GM10248 (cell line): ENCODE data around the gene PRR18.

Source experiments
- CTCF ChIA-PET: fragments of 300-600 bp; sonication (Branson Sonifier 250); formaldehyde crosslinking; extraction: SDS; loops from one replicate; lab custom pipeline; 2021; ENCODE audit warnings: antibody characterized with exemption; lab: Yijun Ruan, JAX
- POLR2A ChIA-PET: fragments of 350-650 bp; sonication (Branson Sonifier 250); formaldehyde crosslinking; extraction: SDS; loops from one replicate; lab custom pipeline; 2020; ENCODE audit warnings: antibody characterized with exemption; lab: Yijun Ruan, JAX
- DNase-seq: peaks from one replicate; pipeline ENCODE4 v3.0.0; 2012; ENCODE audit errors: extremely low spot score
- TF ChIP-seq, protein P1 (sequence below): IDR thresholded peaks from 2 replicates; pipeline ENCODE4 v1.5.1; 2012; ENCODE audit warnings: mild to moderate bottlenecking, low read depth; ENCODE audit errors: extremely low read depth, missing control alignments, control extremely low read depth

Gene PRR18

DNA sequence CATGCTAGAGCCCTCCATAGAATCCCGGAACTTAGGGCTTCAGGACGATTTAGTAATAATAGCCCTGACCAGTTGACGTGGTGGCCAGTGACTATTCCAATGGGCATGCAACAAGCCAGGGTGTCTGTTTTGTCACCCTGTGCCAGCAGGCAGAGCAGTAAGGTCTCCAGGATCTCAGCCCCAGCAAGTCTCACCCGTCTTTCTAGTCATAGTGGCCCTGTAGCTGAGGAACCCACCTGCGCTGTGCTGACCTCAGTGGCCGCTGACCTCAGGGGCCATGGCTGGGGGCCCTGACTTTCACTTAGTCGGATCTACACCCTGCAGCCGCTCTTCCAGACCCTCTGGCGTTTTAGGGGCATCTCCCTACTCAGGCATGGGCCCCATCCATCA lies 36.8 kb downstream of the PRR18 start:
- TF ChIP-seq, protein P1, sequence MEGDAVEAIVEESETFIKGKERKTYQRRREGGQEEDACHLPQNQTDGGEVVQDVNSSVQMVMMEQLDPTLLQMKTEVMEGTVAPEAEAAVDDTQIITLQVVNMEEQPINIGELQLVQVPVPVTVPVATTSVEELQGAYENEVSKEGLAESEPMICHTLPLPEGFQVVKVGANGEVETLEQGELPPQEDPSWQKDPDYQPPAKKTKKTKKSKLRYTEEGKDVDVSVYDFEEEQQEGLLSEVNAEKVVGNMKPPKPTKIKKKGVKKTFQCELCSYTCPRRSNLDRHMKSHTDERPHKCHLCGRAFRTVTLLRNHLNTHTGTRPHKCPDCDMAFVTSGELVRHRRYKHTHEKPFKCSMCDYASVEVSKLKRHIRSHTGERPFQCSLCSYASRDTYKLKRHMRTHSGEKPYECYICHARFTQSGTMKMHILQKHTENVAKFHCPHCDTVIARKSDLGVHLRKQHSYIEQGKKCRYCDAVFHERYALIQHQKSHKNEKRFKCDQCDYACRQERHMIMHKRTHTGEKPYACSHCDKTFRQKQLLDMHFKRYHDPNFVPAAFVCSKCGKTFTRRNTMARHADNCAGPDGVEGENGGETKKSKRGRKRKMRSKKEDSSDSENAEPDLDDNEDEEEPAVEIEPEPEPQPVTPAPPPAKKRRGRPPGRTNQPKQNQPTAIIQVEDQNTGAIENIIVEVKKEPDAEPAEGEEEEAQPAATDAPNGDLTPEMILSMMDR, result no peak
- no peak for DNase-seq
- CTCF ChIA-PET, result interaction anchor here (1.0 to 3.1 kb wide), 5 partner anchors 8 to 130 kb away, joined by 3 to 13 read pairs (median 3); no protein-coding TSS in a partner anchor
- POLR2A ChIA-PET, result no interaction called here

DNA sequence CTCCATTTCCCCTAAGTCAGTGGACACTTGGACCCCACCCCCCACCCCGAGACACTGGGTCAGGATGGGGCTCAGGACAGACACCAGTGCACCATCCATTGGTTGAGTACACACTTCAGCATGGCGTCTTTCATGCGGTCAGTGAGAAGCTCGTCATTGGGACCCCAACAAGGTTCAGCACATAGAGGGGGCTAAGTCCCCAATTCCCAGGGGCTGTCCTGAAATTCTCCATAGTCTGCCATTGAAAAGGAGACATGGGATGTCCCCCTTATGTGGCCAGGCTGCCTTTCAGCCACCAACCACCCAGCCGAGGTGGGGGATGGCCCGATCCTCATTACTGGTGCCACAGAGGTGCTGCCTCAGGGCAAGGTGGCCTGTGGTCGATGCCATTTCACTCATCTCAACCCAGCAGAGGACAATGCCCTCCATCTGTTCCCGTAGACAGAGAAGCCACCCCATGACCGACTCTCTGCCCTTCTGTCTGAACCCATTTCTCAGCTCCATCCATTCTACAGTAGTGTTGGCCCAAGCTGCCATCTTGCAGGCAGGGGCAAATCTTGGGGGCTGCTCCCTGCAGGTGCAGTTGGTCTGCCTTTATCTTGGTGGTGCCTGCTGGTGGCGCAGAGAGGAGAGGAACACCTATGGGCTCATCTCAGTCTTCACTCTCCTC lies 37.4 kb downstream of the PRR18 start:
- ChIA-PET CTCF (interaction anchor here (0.9 to 3.1 kb wide), 5 partner anchors 9 to 130 kb away, joined by 3 to 13 read pairs (median 3); no protein-coding TSS in a partner anchor), POLR2A (no interaction called here)
- no peak for DNase-seq
- TF ChIP-seq, protein P1, result no peak

DNA sequence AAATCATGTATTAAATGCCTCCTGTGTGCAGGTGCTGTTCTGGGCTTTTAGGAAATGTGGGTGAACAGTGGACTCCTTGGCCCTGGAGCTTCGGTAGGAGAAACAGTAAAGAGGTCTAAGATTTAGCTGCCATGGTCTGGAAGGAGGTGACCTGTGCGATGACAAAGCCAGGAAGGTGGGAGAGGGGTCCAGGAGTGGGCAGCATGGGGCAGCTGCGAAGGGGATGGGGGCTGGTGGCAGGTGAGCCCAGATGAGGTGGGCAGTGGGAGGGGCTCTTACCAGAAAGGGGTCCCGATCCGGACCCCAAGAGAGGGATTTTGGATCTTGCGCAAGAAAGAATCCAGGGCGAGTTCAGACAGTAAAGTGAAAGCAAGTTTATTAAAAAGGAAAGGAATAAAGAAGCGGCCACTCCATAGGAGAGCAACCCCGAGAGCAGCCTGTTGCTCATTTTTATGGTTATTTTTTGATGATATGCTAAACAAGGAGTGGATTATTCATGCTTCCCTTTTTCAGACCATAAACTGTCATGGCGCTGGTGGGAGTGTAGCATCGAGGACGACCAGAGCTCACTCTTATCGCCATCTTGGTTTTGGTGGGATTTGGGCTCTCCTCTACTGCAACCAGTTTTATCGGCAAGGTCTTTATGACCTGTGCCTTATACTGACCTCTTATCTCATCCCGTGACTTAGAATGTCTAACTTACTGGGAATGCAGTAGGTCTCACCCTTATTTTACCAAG lies 38.7 kb downstream of the PRR18 start:
- no peak for DNase-seq
- ChIA-PET POLR2A (no interaction called here), CTCF (interaction anchor here (1.0 to 1.5 kb wide), 3 partner anchors 11 to 132 kb away, joined by 3 to 6 read pairs (median 4); no protein-coding TSS in a partner anchor)
- TF ChIP-seq, protein P1, result no peak

DNA sequence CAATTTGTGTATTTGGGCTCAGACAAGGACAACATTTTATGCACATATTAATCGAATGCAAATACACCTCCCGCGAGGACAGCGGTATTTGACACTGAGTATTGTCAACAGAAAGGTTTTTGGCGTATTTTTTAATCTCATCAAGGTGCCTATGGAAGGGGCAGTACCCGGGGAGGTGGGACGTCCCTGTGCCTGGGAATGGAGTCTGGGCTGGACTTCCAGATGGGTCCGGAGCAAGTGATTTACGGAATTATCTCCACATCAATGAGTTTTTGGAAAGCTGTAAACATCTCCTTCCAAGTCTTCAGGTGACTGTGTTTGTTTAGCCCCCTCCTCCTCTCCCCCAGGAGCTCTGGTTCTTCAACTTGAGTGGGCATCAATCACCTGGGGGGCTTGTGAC lies 39.8 kb downstream of the PRR18 start:
- POLR2A ChIA-PET, result no interaction called here
- CTCF ChIA-PET, result interaction anchor here (1.2 to 1.5 kb wide), 2 partner anchors 12 to 132 kb away, joined by 3 to 6 read pairs; no protein-coding TSS in a partner anchor
- TF ChIP-seq, protein P1, result no peak
- no peak for DNase-seq

DNA sequence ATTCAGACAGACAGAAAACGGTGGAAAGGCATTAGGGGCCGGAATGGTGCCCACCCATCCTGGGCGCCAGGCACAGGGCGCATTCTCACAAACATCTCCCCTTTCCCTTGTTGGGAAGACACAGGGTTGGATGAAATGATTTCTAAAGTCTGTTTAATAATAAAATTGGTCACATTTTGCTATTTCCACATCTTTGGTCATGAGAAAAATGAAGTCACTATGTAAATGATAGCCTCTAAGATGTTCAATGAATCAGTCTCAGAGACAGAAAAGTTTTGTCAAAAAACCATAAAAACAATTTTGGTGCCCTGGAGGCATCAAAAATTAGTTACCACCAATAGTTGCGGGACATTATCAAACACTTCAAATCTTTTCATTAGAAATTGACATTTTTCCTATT lies 40.7 kb downstream of the PRR18 start:
- no peak for DNase-seq
- ChIA-PET CTCF (interaction anchor here (1.5 kb wide), 1 partner anchor 133 kb away, joined by 6 read pairs; no protein-coding TSS in a partner anchor), POLR2A (no interaction called here)
- TF ChIP-seq, protein P1, result no peak

DNA sequence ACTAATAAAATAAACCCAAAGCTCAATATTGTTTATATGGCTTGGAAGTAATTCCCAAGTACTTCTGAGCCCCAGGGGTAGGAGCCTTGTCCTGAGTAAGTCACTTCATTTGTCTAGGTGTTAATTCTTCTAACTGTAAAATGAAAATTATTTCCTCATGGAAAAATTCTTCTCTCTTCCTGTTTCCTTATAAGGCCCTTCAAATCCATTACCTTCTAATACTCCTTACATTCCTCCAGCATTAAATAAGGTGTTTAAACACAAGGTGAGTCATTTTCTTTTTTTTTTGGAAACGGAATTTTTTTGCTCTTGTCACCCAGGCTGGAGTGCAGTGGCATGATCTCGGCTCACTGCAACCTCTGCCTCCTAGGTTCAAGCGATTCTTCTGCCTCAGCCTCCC lies 41.9 kb downstream of the PRR18 start:
- no peak for DNase-seq
- TF ChIP-seq, protein P1, result no peak
- CTCF ChIA-PET, result no interaction called here
- POLR2A ChIA-PET, result no interaction called here
